Activated CD8-positive, alpha-beta memory T cell treated with anti-CD3 and anti-CD28 coated beads for 48 hours (primary cell): ENCODE data around the gene STIM1.
"Not testable (repeated sequence)": the region's sequence is repeated elsewhere in the genome, so short reads cannot be mapped to it uniquely, and the experiment has no call there.

Experiments used
- DNase-seq, 3 experiments: peaks; one replicate each; pipeline ENCODE4 v3.0.0-alpha.2; 2020; ENCODE audit warnings: low read depth in 2 of 3, low spot score in 2 of 3

Gene STIM1

GRCh38 chr11:3853899-3854659 is 1.4 kb upstream of the STIM1 start:
- no peak for DNase-seq

GRCh38 chr11:3854660-3854976 is 846 bp upstream of the STIM1 start:
- DNase-seq: no peak

DNA sequence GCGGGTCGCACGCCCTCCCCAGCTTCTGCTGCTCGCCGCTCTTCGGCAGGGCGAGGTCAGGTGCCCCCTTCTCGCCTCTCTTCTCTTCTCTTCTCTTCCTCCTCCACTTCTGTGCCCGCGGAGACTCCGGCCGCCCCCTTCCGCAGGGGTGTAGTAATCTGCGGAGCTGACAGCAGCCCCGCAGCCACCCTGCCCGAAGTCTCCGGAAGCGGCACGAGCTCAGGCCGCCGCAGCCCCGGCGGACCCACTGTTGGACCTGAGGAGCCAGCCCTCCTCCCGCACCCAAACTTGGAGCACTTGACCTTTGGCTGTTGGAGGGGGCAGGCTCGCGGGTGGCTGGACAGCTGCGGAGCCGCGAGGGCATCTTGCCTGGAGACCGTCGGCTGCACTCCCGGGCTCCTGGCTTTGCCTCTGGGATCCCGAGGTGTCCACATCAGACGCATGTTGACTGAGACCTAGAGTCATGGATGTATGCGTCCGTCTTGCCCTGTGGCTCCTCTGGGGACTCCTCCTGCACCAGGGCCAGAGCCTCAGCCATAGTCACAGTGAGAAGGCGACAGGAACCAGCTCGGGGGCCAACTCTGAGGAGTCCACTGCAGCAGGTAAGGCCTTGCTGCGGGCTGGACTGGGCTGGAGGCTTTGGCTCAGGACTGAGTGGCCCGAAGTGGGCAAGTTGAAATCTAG is 486 bp downstream of the STIM1 start:
- no peak for DNase-seq

GRCh38 chr11:3856856-3857553 is 1.5 kb downstream of the STIM1 start:
- no peak for DNase-seq

DNA sequence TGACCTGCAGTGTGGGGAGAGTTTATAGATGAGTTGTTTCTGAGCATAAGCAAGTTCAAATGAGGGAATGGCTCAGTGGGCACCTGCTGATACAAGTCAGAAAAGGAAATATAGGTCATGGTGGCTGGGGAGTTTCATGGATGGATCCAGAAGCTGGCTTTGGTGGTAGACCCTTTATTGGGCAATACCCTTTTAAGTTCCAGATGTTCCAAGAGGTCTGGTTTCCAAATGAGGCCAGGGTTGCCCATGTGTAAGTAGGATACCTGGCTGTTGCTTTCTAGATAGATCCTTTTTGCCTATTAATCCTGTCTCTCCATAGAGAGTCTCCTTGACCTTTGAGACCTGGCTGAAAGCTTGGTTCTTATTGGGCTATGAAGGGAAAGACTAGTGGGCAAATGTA is 2.2 kb downstream of the STIM1 start:
- DNase-seq: no peak

DNA sequence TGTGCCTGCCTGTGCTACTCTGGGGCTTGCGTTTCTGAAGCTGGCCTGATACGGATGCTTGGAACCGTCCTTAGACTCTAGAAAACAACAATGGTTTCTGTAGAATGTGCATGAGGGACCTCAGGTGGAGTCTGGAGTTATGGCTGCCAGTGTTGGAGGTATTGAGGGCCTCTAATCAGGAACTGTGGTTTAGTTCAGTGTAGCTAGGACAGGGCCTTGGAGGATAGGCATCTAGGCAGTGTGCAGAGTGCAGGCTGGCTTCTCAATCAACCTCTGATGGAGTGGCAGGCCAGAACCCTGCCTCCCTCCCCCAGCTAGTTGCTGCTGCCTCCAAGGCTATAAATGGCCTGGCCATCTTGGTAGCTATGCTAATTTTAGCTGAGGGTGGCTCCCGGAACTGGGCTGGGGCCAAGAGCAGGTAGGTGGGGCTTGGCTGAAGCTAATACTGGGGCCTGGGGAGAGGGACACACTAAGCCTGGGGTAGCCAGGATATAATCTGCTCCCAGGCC is 4.0 kb downstream of the STIM1 start:
- DNase-seq: no peak

GRCh38 chr11:3860375-3860774 is 4.9 kb downstream of the STIM1 start:
- no peak for DNase-seq

GRCh38 chr11:3860898-3861393 is 5.5 kb downstream of the STIM1 start:
- DNase-seq: not testable (repeated sequence)

GRCh38 chr11:3861683-3862082 is 6.2 kb downstream of the STIM1 start:
- no peak for DNase-seq

- no peak for DNase-seq
These were observed 10.1 kb downstream of the STIM1 start for GRCh38 chr11:3865388-3866193.

GRCh38 chr11:3866206-3866605 is 10.7 kb downstream of the STIM1 start:
- DNase-seq: no peak

DNA sequence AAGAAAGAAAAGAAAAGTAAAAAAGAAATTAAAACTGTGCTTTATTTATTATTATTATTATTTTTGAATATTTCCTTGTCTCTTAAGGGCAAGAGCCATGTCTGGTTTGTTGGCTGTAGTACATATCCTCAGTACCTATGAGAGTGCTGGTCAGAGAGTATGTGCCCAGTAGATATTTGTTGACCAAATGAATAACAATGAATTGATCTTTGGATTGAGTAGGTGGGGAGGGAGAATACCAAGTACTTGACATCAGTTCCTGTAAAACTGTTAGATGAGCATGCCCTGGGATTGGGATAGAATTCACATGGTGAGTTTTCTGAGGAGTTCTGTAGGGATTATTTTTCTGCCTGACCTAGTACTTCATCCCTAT is 11.4 kb downstream of the STIM1 start:
- DNase-seq: no peak

- no peak for DNase-seq
These were observed 12.0 kb downstream of the STIM1 start for GRCh38 chr11:3867209-3868091.

GRCh38 chr11:3873712-3874349 is 18.4 kb downstream of the STIM1 start:
- no peak for DNase-seq

DNA sequence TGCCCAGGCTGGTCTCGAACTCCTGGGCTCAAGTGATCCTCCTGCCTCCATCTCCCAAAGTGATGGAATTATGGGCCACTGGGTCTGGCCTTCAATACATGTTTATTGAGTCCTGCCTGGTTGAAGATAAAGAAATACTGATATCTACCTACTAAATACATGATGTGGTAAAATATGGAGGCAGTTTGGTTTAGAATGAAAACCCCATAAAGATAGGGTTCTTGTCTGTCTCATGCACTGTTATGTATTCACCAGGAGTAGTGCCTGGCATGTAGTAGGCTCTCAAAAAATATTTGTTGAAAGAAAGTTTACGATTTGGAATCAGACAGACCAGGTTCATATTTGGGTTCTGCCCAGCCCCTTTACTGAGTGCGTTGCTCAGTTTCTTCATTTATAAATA is 21.1 kb downstream of the STIM1 start:
- no peak for DNase-seq

GRCh38 chr11:3877364-3878257 is 22.1 kb downstream of the STIM1 start:
- DNase-seq: no peak

DNA sequence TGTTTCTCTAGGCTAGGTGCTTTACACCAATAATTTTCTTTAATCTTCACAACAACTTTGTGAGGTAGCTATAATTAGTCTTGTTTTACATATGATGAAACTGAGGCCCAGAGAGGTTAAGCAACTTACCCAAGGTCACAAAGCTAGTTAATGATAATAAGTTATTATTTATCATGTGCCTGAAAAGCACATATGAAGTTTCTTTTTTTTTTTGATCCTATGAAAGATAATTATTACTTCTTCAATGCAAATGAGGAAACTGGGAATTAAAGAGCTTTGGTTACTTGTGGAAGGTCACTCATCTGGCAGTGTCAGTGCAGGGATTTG is 22.8 kb downstream of the STIM1 start:
- DNase-seq: no peak

DNA sequence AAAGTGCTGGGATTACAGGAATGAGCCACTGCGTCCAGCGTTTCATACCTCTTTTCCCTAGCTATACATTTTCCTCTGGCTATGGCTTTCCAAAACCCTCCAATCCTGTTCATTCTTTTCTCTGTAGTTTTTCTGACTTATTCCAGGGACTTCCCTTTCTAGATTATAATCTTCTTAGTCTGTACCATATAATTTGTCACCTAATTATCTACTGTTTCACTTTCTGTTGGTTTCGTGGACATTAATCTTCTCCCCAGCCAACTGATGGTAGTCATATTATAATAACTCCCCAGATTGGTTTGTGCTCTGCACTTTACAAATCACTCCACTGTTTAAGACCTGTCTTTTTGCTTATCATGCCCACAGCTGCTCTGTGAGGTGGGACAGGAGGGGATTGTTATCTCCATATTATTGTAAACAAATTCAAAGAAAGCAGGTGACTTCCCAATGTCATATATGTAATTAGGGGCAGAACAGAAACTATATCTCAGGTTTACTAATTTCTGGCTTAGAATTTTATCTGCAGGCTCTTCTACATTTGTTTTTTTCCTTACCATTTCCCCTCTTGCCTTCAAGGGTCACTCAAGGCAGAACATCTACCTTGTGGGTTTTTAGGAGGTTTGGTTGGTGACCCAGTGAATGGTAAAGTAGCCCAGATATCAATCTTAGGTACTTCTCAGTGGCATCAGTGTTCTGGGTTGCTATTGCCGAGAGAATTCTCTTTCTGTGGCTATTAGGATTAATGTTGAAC is 23.9 kb downstream of the STIM1 start:
- DNase-seq: no peak
